GM12874 (cell line): ENCODE results near the gene SPINK8.

Experiments used
- TF ChIP-seq, protein P1 (sequence below): IDR thresholded peaks from 2 replicates; pipeline ENCODE4 v1.5.1; 2011; ENCODE audit warnings: low read depth, mild to moderate bottlenecking, control low read depth, low read length, moderate library complexity; ENCODE audit not compliant: insufficient read depth

SPINK8 gene

DNA sequence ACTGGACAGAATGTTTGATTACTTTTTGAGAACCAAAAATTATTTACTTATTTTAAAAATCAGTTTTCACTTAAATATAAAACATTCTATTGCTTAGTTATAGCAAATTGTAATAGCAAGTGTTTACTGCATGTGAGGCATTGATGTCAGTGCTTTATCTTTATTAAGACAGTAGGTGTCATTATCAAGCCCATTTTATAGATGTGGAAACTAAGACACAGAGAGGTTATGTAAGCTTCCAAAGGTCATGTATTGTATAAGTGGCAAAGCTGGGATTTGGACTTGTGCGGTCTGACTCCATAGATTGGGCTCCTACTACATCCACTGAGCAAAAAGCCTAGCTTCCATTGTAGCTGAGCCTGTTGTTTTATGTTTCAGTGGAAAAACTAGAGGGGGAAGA is 74.9 kb downstream of the SPINK8 start:
- TF ChIP-seq, protein P1, sequence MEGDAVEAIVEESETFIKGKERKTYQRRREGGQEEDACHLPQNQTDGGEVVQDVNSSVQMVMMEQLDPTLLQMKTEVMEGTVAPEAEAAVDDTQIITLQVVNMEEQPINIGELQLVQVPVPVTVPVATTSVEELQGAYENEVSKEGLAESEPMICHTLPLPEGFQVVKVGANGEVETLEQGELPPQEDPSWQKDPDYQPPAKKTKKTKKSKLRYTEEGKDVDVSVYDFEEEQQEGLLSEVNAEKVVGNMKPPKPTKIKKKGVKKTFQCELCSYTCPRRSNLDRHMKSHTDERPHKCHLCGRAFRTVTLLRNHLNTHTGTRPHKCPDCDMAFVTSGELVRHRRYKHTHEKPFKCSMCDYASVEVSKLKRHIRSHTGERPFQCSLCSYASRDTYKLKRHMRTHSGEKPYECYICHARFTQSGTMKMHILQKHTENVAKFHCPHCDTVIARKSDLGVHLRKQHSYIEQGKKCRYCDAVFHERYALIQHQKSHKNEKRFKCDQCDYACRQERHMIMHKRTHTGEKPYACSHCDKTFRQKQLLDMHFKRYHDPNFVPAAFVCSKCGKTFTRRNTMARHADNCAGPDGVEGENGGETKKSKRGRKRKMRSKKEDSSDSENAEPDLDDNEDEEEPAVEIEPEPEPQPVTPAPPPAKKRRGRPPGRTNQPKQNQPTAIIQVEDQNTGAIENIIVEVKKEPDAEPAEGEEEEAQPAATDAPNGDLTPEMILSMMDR = no peak
